OCI-LY7 (cell line): ENCODE measurements around the gene RNU2-1.
"Not testable (repeated sequence)": the region's sequence is repeated elsewhere in the genome, so short reads cannot be mapped to it uniquely, and the experiment has no call there.

Experiments
- CTCF ChIP-seq: fragments of 200-600 bp; sonication (generic); conservative IDR thresholded peaks from 2 replicates; pipeline ENCODE4 v1.5.1; 2014; ENCODE audit warnings: mild to moderate bottlenecking, antibody characterized with exemption, low read length, moderate library complexity, mixed read lengths
- EZH2phosphoT487 ChIP-seq: fragments of 200-600 bp; sonication (generic); IDR thresholded peaks from 2 replicates; pipeline ENCODE4 v1.6.1; 2018; ENCODE audit warnings: low read depth, borderline replicate concordance, mild to moderate bottlenecking, mixed run types, antibody characterized with exemption, low read length, moderate library complexity, mixed read lengths

- TF ChIP-seq CTCF, EZH2phosphoT487: not testable (repeated sequence)
Observed at GRCh38 chr17:43233263-43233662, 514 bp downstream of the RNU2-1 start.
